ENCODE data around the gene PSMD13.

- no peak for TF ChIP-seq YY1 (IDR thresholded peaks at IDR 0.05; ENCODE audit: insufficient read depth, insufficient read length)
- no peak for TF ChIP-seq ZNF274 (IDR thresholded peaks at IDR 0.05; ENCODE audit: low read depth, low read length)
- no peak for TF ChIP-seq SUZ12 (IDR thresholded peaks at IDR 0.05; ENCODE audit: extremely low read depth, insufficient read depth, insufficient read length)
These were observed 25.0 kb upstream of the PSMD13 start for GRCh38 chr11:211741-212140.

Data from NT2/D1 (cell line).